Measurements from ENCODE around the gene KIF5A. TPM values are rescaled to one million over a fixed set of nuclear protein-coding genes. Genes with fewer than 3 reads are reported as not detected.

KIF5A gene
- total and polyA plus RNA-seq, 2 of the 13 experiments (the other 11 are each of a cell fraction or from before 2014, with no cell fraction given): 1.6 to 11.9 TPM

DNA sequence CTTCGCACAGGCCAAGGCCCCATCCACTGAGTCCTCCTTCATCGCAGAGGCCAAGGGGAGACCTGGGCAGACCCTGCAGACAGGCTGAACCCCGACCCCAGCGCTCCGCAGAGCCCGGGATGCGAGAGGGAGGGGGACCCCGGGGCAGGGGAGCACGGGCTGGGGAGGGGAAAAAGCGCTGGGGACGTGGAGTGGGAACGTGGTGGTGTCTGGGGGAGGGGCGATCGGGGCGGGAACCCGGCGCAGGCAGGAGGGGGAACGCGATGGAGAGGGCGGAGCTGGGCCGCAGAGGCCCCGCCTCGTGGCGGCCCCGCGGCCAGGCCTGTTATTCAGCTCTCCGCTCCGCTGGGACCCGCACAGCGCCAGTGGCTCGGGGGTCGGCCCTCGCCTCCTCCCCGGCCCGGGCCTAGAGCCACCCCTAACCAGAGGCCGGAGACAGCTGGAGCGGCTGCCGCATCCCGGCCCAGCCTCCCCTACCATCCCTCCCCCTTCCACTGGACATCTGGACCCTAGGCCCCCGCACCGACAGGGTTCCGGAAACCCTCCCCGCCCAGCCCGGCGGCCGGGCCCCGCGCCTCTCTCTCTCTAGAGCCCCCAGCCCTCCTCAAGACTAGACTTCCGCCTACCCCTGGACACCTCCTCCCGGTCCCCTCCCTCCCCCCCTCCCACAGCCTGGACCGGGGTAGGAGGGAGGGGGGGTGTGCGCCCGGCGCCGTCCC, 61.4 kb downstream of the KIF5A start, which contains the start of gene ARHGEF25 (continued):
- TF ChIP-seq, protein P1, sequence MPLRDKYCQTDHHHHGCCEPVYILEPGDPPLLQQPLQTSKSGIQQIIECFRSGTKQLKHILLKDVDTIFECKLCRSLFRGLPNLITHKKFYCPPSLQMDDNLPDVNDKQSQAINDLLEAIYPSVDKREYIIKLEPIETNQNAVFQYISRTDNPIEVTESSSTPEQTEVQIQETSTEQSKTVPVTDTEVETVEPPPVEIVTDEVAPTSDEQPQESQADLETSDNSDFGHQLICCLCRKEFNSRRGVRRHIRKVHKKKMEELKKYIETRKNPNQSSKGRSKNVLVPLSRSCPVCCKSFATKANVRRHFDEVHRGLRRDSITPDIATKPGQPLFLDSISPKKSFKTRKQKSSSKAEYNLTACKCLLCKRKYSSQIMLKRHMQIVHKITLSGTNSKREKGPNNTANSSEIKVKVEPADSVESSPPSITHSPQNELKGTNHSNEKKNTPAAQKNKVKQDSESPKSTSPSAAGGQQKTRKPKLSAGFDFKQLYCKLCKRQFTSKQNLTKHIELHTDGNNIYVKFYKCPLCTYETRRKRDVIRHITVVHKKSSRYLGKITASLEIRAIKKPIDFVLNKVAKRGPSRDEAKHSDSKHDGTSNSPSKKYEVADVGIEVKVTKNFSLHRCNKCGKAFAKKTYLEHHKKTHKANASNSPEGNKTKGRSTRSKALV (CRISPR knock-in tag; IDR thresholded peaks at IDR 0.05): 0 out of 2 replicates have a peak, but pooled peaks have one; percentile 29
- TF ChIP-seq, protein P2, sequence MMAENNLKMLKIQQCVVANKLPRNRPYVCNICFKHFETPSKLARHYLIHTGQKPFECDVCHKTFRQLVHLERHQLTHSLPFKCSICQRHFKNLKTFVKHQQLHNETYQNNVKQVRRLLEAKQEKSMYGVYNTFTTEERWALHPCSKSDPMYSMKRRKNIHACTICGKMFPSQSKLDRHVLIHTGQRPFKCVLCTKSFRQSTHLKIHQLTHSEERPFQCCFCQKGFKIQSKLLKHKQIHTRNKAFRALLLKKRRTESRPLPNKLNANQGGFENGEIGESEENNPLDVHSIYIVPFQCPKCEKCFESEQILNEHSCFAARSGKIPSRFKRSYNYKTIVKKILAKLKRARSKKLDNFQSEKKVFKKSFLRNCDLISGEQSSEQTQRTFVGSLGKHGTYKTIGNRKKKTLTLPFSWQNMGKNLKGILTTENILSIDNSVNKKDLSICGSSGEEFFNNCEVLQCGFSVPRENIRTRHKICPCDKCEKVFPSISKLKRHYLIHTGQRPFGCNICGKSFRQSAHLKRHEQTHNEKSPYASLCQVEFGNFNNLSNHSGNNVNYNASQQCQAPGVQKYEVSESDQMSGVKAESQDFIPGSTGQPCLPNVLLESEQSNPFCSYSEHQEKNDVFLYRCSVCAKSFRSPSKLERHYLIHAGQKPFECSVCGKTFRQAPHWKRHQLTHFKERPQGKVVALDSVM (CRISPR knock-in tag; IDR thresholded peaks at IDR 0.05): no peak
- peak; percentile 73; the same call in 1 of the 2 replicates for TF ChIP-seq ZNF446 (CRISPR knock-in tag; IDR thresholded peaks at IDR 0.05)
- 0 out of 2 replicates have a peak, but pooled peaks have one; percentile 63 for TF ChIP-seq ZNF567 (CRISPR knock-in tag; IDR thresholded peaks at IDR 0.05; ENCODE audit: borderline replicate concordance)
- TF ChIP-seq, protein P3, sequence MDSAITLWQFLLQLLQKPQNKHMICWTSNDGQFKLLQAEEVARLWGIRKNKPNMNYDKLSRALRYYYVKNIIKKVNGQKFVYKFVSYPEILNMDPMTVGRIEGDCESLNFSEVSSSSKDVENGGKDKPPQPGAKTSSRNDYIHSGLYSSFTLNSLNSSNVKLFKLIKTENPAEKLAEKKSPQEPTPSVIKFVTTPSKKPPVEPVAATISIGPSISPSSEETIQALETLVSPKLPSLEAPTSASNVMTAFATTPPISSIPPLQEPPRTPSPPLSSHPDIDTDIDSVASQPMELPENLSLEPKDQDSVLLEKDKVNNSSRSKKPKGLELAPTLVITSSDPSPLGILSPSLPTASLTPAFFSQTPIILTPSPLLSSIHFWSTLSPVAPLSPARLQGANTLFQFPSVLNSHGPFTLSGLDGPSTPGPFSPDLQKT (CRISPR knock-in tag; IDR thresholded peaks at IDR 0.05; ENCODE audit: borderline replicate concordance): no peak
- TF ChIP-seq, protein P4, sequence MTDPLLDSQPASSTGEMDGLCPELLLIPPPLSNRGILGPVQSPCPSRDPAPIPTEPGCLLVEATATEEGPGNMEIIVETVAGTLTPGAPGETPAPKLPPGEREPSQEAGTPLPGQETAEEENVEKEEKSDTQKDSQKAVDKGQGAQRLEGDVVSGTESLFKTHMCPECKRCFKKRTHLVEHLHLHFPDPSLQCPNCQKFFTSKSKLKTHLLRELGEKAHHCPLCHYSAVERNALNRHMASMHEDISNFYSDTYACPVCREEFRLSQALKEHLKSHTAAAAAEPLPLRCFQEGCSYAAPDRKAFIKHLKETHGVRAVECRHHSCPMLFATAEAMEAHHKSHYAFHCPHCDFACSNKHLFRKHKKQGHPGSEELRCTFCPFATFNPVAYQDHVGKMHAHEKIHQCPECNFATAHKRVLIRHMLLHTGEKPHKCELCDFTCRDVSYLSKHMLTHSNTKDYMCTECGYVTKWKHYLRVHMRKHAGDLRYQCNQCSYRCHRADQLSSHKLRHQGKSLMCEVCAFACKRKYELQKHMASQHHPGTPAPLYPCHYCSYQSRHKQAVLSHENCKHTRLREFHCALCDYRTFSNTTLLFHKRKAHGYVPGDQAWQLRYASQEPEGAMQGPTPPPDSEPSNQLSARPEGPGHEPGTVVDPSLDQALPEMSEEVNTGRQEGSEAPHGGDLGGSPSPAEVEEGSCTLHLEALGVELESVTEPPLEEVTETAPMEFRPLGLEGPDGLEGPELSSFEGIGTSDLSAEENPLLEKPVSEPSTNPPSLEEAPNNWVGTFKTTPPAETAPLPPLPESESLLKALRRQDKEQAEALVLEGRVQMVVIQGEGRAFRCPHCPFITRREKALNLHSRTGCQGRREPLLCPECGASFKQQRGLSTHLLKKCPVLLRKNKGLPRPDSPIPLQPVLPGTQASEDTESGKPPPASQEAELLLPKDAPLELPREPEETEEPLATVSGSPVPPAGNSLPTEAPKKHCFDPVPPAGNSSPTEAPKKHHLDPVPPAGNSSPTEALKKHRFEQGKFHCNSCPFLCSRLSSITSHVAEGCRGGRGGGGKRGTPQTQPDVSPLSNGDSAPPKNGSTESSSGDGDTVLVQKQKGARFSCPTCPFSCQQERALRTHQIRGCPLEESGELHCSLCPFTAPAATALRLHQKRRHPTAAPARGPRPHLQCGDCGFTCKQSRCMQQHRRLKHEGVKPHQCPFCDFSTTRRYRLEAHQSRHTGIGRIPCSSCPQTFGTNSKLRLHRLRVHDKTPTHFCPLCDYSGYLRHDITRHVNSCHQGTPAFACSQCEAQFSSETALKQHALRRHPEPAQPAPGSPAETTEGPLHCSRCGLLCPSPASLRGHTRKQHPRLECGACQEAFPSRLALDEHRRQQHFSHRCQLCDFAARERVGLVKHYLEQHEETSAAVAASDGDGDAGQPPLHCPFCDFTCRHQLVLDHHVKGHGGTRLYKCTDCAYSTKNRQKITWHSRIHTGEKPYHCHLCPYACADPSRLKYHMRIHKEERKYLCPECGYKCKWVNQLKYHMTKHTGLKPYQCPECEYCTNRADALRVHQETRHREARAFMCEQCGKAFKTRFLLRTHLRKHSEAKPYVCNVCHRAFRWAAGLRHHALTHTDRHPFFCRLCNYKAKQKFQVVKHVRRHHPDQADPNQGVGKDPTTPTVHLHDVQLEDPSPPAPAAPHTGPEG (CRISPR knock-in tag; IDR thresholded peaks at IDR 0.05): 0 out of 2 replicates have a peak, but pooled peaks have one; percentile 36
- TF ChIP-seq MTA3 (CRISPR knock-in tag; IDR thresholded peaks at IDR 0.05): no peak
- no peak for TF ChIP-seq SMAD9 (CRISPR knock-in tag; IDR thresholded peaks at IDR 0.05)
- TF ChIP-seq JDP2 (CRISPR knock-in tag; IDR thresholded peaks at IDR 0.05; ENCODE audit: borderline replicate concordance): no peak
- TF ChIP-seq STAG1 (CRISPR knock-in tag; IDR thresholded peaks at IDR 0.05): no peak
- TF ChIP-seq, protein P5, sequence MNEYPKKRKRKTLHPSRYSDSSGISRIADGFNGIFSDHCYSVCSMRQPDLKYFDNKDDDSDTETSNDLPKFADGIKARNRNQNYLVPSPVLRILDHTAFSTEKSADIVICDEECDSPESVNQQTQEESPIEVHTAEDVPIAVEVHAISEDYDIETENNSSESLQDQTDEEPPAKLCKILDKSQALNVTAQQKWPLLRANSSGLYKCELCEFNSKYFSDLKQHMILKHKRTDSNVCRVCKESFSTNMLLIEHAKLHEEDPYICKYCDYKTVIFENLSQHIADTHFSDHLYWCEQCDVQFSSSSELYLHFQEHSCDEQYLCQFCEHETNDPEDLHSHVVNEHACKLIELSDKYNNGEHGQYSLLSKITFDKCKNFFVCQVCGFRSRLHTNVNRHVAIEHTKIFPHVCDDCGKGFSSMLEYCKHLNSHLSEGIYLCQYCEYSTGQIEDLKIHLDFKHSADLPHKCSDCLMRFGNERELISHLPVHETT (CRISPR knock-in tag; conservative IDR thresholded peaks at IDR 0.05): peak; percentile 40; the same call in 1 of the 2 replicates
- TF ChIP-seq RNF2 (conservative IDR thresholded peaks at IDR 0.05; ENCODE audit: low read depth): no peak
- TF ChIP-seq ZMAT3 (CRISPR knock-in tag; conservative IDR thresholded peaks at IDR 0.05): no peak
- TF ChIP-seq ZNF354B (CRISPR knock-in tag; IDR thresholded peaks at IDR 0.05): no peak
